Mononuclear cell (primary cell): ENCODE measurements around the gene GABRA5. TPM values are rescaled to one million over a fixed set of nuclear protein-coding genes. Genes with fewer than 3 reads are reported as not detected.

Experiments
- H3K27me3 ChIP-seq: 2 replicates; pipeline ENCODE4 v1.6.0; 2011; ENCODE audit warnings: low read length, control low read depth; ENCODE audit not compliant: insufficient read depth
- H3K4me1 ChIP-seq: 2 replicates; pipeline ENCODE4 v1.5.1; 2011; ENCODE audit warnings: mild to moderate bottlenecking, low read length, control low read depth; ENCODE audit not compliant: insufficient read depth
- H3K4me3 ChIP-seq: 2 replicates; pipeline ENCODE4 v1.5.1; 2011; ENCODE audit warnings: mild to moderate bottlenecking, low read length, moderate library complexity
- H3K9me3 ChIP-seq: 2 replicates; pipeline ENCODE4 v1.5.1; 2011; ENCODE audit warnings: low read depth, mild to moderate bottlenecking, control low read depth, low read length
- total RNA-seq: library from RNA; depleted of rRNA; stranded (reverse); fragments of >200 nt; gene quantifications from one replicate; pipeline ENCODE4 v1.2.3, GENCODE V29; 2012

GABRA5 gene
- total RNA-seq, 1 donor = 0.31 TPM

- no peaks in the 10 kb centered on the region for H3K9me3 ChIP-seq
- H3K4me1 ChIP-seq = no peaks in the 10 kb centered on the region
- H3K4me3 ChIP-seq = no peak overlapping the region
- peaks cover 22% of the 10 kb centered on the region for H3K27me3 ChIP-seq
These were observed 1.3 kb downstream of the GABRA5 start for GRCh38 chr15:26868029-26868685.

GRCh38 chr15:26869628-26870027, 2.8 kb downstream of the GABRA5 start:
- Histone ChIP-seq H3K4me1 (no peaks in the 10 kb centered on the region), H3K4me3 (no peak overlapping the region), H3K27me3 (peaks cover 22% of the 10 kb centered on the region), H3K9me3 (no peaks in the 10 kb centered on the region)

GRCh38 chr15:26870346-26870745, 3.5 kb downstream of the GABRA5 start:
- no peak overlapping the region for H3K4me3 ChIP-seq
- H3K4me1 ChIP-seq = no peaks in the 10 kb centered on the region
- H3K27me3 ChIP-seq = peaks cover 21% of the 10 kb centered on the region
- H3K9me3 ChIP-seq = no peaks in the 10 kb centered on the region

- Histone ChIP-seq H3K27me3 (peaks cover 8% of the 10 kb centered on the region), H3K9me3 (no peaks in the 10 kb centered on the region), H3K4me1 (no peaks in the 10 kb centered on the region), H3K4me3 (no peak overlapping the region)
These were observed 5.3 kb downstream of the GABRA5 start for GRCh38 chr15:26872206-26872605.

- H3K4me3 ChIP-seq = no peak overlapping the region
- no peaks in the 10 kb centered on the region for H3K9me3 ChIP-seq
- no peaks in the 10 kb centered on the region for H3K4me1 ChIP-seq
- H3K27me3 ChIP-seq = peaks cover 1% of the 10 kb centered on the region
These were observed 7.0 kb downstream of the GABRA5 start for GRCh38 chr15:26873846-26874245.

GRCh38 chr15:26874774-26875475, 8.1 kb downstream of the GABRA5 start:
- no peaks in the 10 kb centered on the region for H3K9me3 ChIP-seq
- no peak overlapping the region for H3K4me3 ChIP-seq

GRCh38 chr15:26875476-26875850, 8.6 kb downstream of the GABRA5 start:
- Histone ChIP-seq H3K4me1 (no peaks in the 10 kb centered on the region), H3K9me3 (no peaks in the 10 kb centered on the region), H3K4me3 (no peak overlapping the region), H3K27me3 (no peaks in the 10 kb centered on the region)

More at GRCh38 chr15:26874774-26875475, 8.1 kb downstream of the GABRA5 start:
- Histone ChIP-seq H3K27me3 (no peaks in the 10 kb centered on the region), H3K4me1 (no peaks in the 10 kb centered on the region)

- H3K4me1 ChIP-seq = no peaks in the 10 kb centered on the region
- H3K27me3 ChIP-seq = no peaks in the 10 kb centered on the region
- no peak overlapping the region for H3K4me3 ChIP-seq
- H3K9me3 ChIP-seq = no peaks in the 10 kb centered on the region
These were observed 11.0 kb downstream of the GABRA5 start for GRCh38 chr15:26877831-26878230.

GRCh38 chr15:26879706-26880105, 12.8 kb downstream of the GABRA5 start:
- Histone ChIP-seq H3K4me3 (no peak overlapping the region), H3K4me1 (no peaks in the 10 kb centered on the region), H3K27me3 (no peaks in the 10 kb centered on the region), H3K9me3 (no peaks in the 10 kb centered on the region)

DNA sequence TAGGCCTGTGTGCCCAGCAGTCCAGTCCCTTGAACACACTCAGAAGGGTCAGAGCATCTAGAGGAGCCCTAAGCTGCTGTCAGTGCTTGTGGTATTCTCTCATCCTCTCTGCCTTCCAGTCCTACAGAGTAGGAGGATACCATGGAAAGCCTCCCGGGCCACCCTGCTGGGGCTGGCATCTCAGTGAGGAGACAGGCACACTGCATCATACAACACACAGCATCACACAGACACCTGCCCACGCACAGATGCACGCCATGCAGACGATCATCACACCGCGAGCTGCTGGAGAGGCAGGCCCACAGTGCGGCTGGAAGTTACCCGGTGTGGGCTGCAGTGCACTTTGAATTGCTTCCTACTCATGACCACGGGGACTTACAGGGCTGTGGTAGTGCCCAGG, 15.2 kb downstream of the GABRA5 start:
- H3K4me3 ChIP-seq = no peak overlapping the region
- H3K4me1 ChIP-seq = no peaks in the 10 kb centered on the region
- H3K9me3 ChIP-seq = no peaks in the 10 kb centered on the region
- H3K27me3 ChIP-seq = no peaks in the 10 kb centered on the region

DNA sequence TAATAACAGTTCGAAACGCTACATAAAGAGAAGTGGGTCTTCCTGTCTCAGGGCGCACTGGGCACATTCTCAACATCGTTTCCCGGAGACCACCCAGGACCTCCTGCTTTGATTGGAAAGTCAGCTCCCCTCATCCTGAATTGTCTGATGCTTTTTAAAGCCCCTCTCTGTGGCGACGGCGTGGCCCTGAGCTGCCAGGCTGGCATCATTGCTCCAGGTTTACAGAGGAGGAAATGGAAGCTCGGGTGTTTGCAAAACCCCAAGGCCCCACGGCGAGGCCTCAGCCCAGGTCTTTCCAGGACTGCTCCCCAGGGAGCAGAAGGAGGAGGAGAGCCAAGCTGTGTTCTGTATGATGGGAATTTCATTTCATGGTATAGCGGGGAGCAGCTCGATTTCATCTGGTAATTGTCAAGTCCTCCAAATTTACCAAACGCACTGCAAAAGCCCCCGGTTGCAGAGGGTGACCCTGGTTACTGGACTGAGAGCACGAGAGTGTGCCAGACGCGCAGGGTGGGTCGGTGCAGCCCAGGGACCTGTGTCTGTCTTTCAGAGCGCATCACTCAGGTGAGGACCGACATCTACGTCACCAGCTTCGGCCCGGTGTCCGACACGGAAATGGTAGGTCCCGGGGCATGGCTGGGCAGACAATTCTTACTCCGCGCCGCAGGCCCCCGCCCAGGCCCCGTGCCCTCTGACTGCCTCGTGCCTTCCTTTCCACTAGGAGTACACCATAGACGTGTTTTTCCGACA, 15.9 kb downstream of the GABRA5 start:
- Histone ChIP-seq H3K4me1 (no peaks in the 10 kb centered on the region), H3K4me3 (no peak overlapping the region), H3K27me3 (no peaks in the 10 kb centered on the region), H3K9me3 (no peaks in the 10 kb centered on the region)

GRCh38 chr15:26883466-26883865, 16.6 kb downstream of the GABRA5 start:
- no peaks in the 10 kb centered on the region for H3K4me1 ChIP-seq
- H3K9me3 ChIP-seq = no peaks in the 10 kb centered on the region
- no peaks in the 10 kb centered on the region for H3K27me3 ChIP-seq
- no peak overlapping the region for H3K4me3 ChIP-seq

DNA sequence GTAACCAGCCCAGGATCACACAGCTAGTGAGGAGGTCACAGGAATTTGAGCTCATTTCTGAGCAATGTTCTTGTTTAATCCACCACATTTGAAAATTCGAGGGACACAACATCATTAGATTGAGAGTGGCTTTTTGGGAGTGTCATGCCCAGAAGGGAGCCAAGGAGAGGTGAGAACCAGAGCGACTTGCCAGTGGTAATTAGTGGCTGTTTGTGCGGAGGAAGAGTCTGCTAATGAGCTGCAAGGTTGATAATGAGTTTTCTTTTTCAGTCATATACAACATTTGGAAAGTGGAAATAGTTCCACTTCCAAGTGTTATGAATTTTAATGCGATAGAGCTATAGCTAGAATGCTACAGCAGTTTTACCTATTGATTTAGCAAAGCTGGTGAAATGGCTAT, 19.7 kb downstream of the GABRA5 start:
- H3K4me1 ChIP-seq = no peaks in the 10 kb centered on the region
- H3K4me3 ChIP-seq = no peak overlapping the region
- peaks cover 4% of the 10 kb centered on the region for H3K27me3 ChIP-seq
- no peaks in the 10 kb centered on the region for H3K9me3 ChIP-seq

DNA sequence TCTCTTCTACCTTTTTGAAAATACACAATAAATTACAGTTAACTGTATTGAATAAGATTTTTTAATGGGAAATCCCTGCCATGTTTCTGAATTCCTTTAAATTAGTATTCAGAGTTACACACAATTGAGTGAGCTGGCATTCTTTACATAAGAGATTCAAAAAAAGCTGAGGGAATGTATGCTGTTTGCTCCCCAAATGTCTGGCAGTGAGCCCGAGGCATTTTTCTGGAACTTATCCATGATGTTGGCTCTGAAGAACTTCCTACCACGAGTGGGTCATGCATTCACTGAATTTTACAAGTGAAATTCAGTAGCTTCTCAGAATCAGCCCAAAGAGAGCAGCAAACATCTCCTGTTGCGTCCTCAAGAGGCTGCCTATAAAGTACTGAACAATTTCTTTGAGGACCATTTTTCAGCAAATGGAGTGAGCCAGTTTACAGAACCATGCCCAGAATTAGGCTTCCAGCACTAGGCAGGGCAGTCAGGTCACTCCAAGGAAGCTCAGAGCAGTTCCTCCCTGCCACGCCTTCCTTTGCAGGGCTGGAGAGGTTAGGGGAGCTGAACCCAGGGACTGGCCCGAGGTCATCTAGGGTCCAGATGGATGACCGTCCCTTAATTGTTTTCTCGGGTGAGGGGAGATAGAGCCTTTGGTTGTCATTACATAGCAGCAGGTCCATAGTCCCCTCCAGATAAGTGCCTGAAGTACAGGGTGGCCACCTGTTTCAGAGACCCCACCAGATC, 21.2 kb downstream of the GABRA5 start:
- H3K4me1 ChIP-seq = no peaks in the 10 kb centered on the region
- H3K27me3 ChIP-seq = peaks cover 9% of the 10 kb centered on the region
- no peaks in the 10 kb centered on the region for H3K9me3 ChIP-seq
- H3K4me3 ChIP-seq = no peak overlapping the region

DNA sequence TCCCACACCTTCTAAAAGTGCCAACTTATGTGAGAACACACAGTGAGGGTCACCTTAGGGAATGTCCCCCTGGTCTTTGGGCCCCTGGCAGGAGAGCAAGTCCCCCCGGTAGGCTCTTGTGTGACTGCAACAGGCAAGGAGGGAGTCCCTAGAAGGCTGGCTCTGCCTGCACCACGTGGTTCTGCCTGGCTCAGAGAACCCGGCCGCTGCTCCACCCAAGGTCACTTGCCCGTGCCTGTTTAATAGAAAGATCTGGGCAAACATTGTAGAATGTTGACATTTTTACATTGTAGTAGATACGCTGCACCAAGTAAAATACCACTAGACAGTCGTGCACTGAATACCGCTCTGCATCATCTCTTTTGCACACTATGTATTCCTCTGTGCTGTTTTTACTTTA, 21.9 kb downstream of the GABRA5 start:
- no peak overlapping the region for H3K4me3 ChIP-seq
- peaks cover 9% of the 10 kb centered on the region for H3K27me3 ChIP-seq
- H3K4me1 ChIP-seq = no peaks in the 10 kb centered on the region
- no peaks in the 10 kb centered on the region for H3K9me3 ChIP-seq
